ENCODE measurements around the gene EEFSEC.

GRCh38 chr3:128392818-128393544 lies 239.7 kb downstream of the EEFSEC start:
- TF ChIP-seq, protein P1, sequence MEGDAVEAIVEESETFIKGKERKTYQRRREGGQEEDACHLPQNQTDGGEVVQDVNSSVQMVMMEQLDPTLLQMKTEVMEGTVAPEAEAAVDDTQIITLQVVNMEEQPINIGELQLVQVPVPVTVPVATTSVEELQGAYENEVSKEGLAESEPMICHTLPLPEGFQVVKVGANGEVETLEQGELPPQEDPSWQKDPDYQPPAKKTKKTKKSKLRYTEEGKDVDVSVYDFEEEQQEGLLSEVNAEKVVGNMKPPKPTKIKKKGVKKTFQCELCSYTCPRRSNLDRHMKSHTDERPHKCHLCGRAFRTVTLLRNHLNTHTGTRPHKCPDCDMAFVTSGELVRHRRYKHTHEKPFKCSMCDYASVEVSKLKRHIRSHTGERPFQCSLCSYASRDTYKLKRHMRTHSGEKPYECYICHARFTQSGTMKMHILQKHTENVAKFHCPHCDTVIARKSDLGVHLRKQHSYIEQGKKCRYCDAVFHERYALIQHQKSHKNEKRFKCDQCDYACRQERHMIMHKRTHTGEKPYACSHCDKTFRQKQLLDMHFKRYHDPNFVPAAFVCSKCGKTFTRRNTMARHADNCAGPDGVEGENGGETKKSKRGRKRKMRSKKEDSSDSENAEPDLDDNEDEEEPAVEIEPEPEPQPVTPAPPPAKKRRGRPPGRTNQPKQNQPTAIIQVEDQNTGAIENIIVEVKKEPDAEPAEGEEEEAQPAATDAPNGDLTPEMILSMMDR (IDR thresholded peaks at IDR 0.05), result no peak
- TF ChIP-seq ZFX (IDR thresholded peaks at IDR 0.05; ENCODE audit: borderline replicate concordance), result no peak
